Measurements from ENCODE around the gene NTN1. TPM values are rescaled to one million over a fixed set of nuclear protein-coding genes. Genes with fewer than 3 reads are reported as not detected.
"Not testable (repeated sequence)": the region's sequence is repeated elsewhere in the genome, so short reads cannot be mapped to it uniquely, and the experiment has no call there.

NTN1 gene
- total and polyA plus RNA-seq, 2 experiments from 2014 or later: 0.42 to 2.1 TPM

- H3K79me2 ChIP-seq: no peaks in the 10 kb centered on the region
- no peaks in the 10 kb centered on the region for H3K9me2 ChIP-seq (replicated peaks; ENCODE audit: insufficient read depth)
- no peaks in the 10 kb centered on the region for H4K20me1 ChIP-seq (ENCODE audit: insufficient read depth, poor library complexity, severe bottlenecking)
- no peak for DNase-seq (ENCODE audit: low spot score)
- no peak overlapping the region for H3K4me2 ChIP-seq
- no peaks in the 10 kb centered on the region for H3K36me3 ChIP-seq (replicated peaks; ENCODE audit: insufficient read depth, low read depth)
- no peaks in the 10 kb centered on the region for H3K9me3 ChIP-seq (ENCODE audit: low read depth)
- H3K27me3 ChIP-seq: no peaks in the 10 kb centered on the region
- H3K4me3 ChIP-seq: no peak overlapping the region
- no peaks in the 10 kb centered on the region for H3K4me1 ChIP-seq (ENCODE audit: insufficient read depth)
- no peak for TF ChIP-seq EZH2phosphoT487 (IDR thresholded peaks at IDR 0.05; ENCODE audit: low read depth, severe bottlenecking, unreplicated experiment)
- TF ChIP-seq EZH2 (IDR thresholded peaks at IDR 0.05; ENCODE audit: borderline replicate concordance): no peak
- no peak overlapping the region for H3K27ac ChIP-seq
- H2AFZ ChIP-seq: no peak overlapping the region
Measured at GRCh38 chr17:8979715-8980114, 41.6 kb upstream of the NTN1 start.

GRCh38 chr17:8981443-8981842 is 39.9 kb upstream of the NTN1 start:
- Histone ChIP-seq H3K79me2 (no peaks in the 10 kb centered on the region), H3K9me3 (ENCODE audit: low read depth) (no peaks in the 10 kb centered on the region), H3K4me2 (no peak overlapping the region), H2AFZ (no peak overlapping the region), H3K9me2 (replicated peaks; ENCODE audit: insufficient read depth) (no peaks in the 10 kb centered on the region), H3K4me1 (ENCODE audit: insufficient read depth) (no peaks in the 10 kb centered on the region), H3K4me3 (no peak overlapping the region), H3K36me3 (replicated peaks; ENCODE audit: insufficient read depth, low read depth) (no peaks in the 10 kb centered on the region), H3K27me3 (no peaks in the 10 kb centered on the region), H4K20me1 (ENCODE audit: insufficient read depth, poor library complexity, severe bottlenecking) (no peaks in the 10 kb centered on the region), H3K27ac (no peak overlapping the region)
- no peak for TF ChIP-seq EZH2phosphoT487 (IDR thresholded peaks at IDR 0.05; ENCODE audit: low read depth, severe bottlenecking, unreplicated experiment)
- TF ChIP-seq EZH2 (IDR thresholded peaks at IDR 0.05; ENCODE audit: borderline replicate concordance): no peak
- TF ChIP-seq CTCF (IDR thresholded peaks at IDR 0.05; ENCODE audit: poor library complexity): no peak
- DNase-seq (ENCODE audit: low spot score): no peak
- 93% methylated on average over 2 of the region's 2 CpGs for WGBS (ENCODE audit: low lambda C conversion rate, missing lambda C conversion rate)

GRCh38 chr17:8984225-8984624 is 37.1 kb upstream of the NTN1 start:
- H3K9me2 ChIP-seq (replicated peaks; ENCODE audit: insufficient read depth); H3K4me1 ChIP-seq (ENCODE audit: insufficient read depth); H3K9me3 ChIP-seq (ENCODE audit: low read depth); H3K27me3 ChIP-seq; H3K79me2 ChIP-seq; H3K36me3 ChIP-seq (replicated peaks; ENCODE audit: insufficient read depth, low read depth); H3K27ac ChIP-seq; H4K20me1 ChIP-seq (ENCODE audit: insufficient read depth, poor library complexity, severe bottlenecking); H3K4me2 ChIP-seq; H3K4me3 ChIP-seq; DNase-seq (ENCODE audit: low spot score); H2AFZ ChIP-seq: not testable (repeated sequence)
- WGBS (ENCODE audit: low lambda C conversion rate, missing lambda C conversion rate): 88% methylated on average over 5 of the region's 5 CpGs

- Histone ChIP-seq H3K9me2 (replicated peaks; ENCODE audit: insufficient read depth) (no peaks in the 10 kb centered on the region), H3K4me3 (no peak overlapping the region), H3K27me3 (no peaks in the 10 kb centered on the region), H4K20me1 (ENCODE audit: insufficient read depth, poor library complexity, severe bottlenecking) (no peaks in the 10 kb centered on the region), H2AFZ (no peak overlapping the region), H3K79me2 (no peaks in the 10 kb centered on the region), H3K4me2 (no peak overlapping the region), H3K9me3 (ENCODE audit: low read depth) (no peaks in the 10 kb centered on the region), H3K27ac (no peak overlapping the region), H3K36me3 (replicated peaks; ENCODE audit: insufficient read depth, low read depth) (no peaks in the 10 kb centered on the region), H3K4me1 (ENCODE audit: insufficient read depth) (no peaks in the 10 kb centered on the region)
- 82% methylated on average over 4 of the region's 4 CpGs for WGBS (ENCODE audit: low lambda C conversion rate, missing lambda C conversion rate)
- TF ChIP-seq CTCF (IDR thresholded peaks at IDR 0.05; ENCODE audit: poor library complexity) (no peak), EZH2 (IDR thresholded peaks at IDR 0.05; ENCODE audit: borderline replicate concordance) (no peak), EZH2phosphoT487 (IDR thresholded peaks at IDR 0.05; ENCODE audit: low read depth, severe bottlenecking, unreplicated experiment) (no peak)
- DNase-seq (ENCODE audit: low spot score): no peak
Measured at GRCh38 chr17:8985054-8985701, 36.1 kb upstream of the NTN1 start.

Measured in hepatocyte (in vitro differentiated cells).